Muscle layer of duodenum (tissue), 2 donors: ENCODE results near the gene BANF2.
"Not testable (repeated sequence)": the region's sequence is repeated elsewhere in the genome, so short reads cannot be mapped to it uniquely, and the experiment has no call there.

Experiments
- H3K27ac ChIP-seq: one replicate; pipeline ENCODE4 v1.7.0; 2013; ENCODE audit warnings: mild to moderate bottlenecking, low read length
- H3K27me3 ChIP-seq: one replicate; pipeline ENCODE4 v1.7.0; 2013; ENCODE audit warnings: low read depth, mild to moderate bottlenecking, control low read depth, low read length
- H3K36me3 ChIP-seq, 2 donors: one replicate each; pipeline ENCODE4 v1.7.0; 2013; ENCODE audit warnings: low read length in 2 of 2, control low read depth in 1 of 2, mild to moderate bottlenecking in 1 of 2; ENCODE audit not compliant: insufficient read depth in 2 of 2, control insufficient read depth in 1 of 2
- H3K4me1 ChIP-seq, 2 donors: one replicate each; pipeline ENCODE4 v1.7.0; 2013; ENCODE audit warnings: low read length in 2 of 2, mild to moderate bottlenecking in 2 of 2, control low read depth in 1 of 2, moderate library complexity in 1 of 2; ENCODE audit not compliant: insufficient read depth in 2 of 2, control insufficient read depth in 1 of 2
- H3K4me3 ChIP-seq, 2 donors: one replicate each; pipeline ENCODE4 v1.7.0; 2013; ENCODE audit warnings: low read length in 2 of 2, low read depth in 1 of 2, mild to moderate bottlenecking in 1 of 2
- H3K9me3 ChIP-seq, 2 donors: one replicate each; pipeline ENCODE4 v1.7.0; 2013; ENCODE audit warnings: low read length in 2 of 2, control low read depth in 1 of 2, mild to moderate bottlenecking in 1 of 2; ENCODE audit not compliant: control insufficient read depth in 1 of 2
- donor health status: healthy.

The BANF2 gene

DNA sequence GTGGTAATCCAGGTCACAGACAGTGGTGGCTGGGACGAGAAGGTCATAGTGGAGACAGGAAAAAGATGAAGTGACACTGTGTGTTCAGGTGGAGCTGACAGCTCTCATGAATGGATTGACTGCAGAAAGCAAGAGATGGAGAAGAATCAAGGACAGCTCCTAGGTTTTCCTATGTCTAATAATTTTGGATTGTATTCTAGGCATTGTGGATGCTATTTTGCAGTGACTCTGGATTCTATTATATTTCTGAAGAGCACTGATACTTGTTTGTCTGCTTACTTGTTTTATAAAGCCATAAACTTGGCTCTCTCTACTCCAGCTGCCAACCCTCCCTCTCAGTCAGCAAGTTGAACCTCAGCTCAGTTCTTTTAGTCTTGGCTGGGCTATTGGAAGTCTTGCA is 58.7 kb downstream of the BANF2 start:
- H3K4me1 ChIP-seq = no peaks in the 10 kb centered on the region
- H3K9me3 ChIP-seq = peaks cover 0 to 11% of the 10 kb centered on the region in 2 donors
- no peaks in the 10 kb centered on the region for H3K36me3 ChIP-seq
- no peak overlapping the region for H3K27ac ChIP-seq
- no peaks in the 10 kb centered on the region for H3K27me3 ChIP-seq
- no peak overlapping the region for H3K4me3 ChIP-seq

DNA sequence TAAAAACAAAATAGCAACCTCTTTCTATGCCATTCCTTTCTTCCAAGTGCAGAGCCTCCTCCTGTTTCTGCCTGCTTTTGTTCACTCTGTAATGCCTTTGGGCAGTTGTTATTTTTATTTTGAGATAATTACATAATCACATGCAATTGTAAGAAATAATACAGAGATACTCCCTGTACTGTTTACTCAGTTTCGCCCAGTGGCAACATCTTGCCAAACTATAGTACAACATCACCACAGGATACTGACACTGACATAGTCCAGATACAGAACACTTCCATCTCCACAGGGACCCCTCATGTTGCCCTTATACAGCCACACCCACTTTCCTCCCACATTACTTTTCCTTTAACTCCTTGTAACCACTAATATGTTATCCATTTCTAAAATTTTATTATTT is 59.7 kb downstream of the BANF2 start:
- no peaks in the 10 kb centered on the region for H3K36me3 ChIP-seq
- no peaks in the 10 kb centered on the region for H3K27me3 ChIP-seq
- H3K4me3 ChIP-seq = no peak overlapping the region
- H3K4me1 ChIP-seq = no peaks in the 10 kb centered on the region
- no peak overlapping the region for H3K27ac ChIP-seq
- H3K9me3 ChIP-seq = peaks cover 0 to 11% of the 10 kb centered on the region in 2 donors

DNA sequence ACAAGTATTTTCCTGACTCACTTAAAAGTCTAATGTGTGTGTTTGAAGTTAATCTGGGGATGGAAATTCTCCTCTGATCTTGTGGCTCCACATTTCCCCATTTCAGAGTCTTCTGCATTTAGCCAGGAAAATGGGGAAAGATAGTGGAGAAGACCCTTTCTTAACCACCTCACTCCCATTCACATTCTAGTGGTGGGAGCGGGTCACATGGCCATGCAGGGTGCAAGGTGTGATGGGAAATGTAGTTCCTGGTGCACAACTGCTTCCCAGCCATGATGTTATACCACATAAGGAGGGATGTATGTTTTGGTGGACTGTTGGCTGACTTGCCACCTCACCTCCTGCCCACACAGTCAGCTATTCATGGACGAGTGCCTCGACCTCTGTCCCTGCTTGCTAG is 61.8 kb downstream of the BANF2 start:
- no peaks in the 10 kb centered on the region for H3K36me3 ChIP-seq
- peaks cover 0 to 11% of the 10 kb centered on the region in 2 donors for H3K9me3 ChIP-seq
- no peaks in the 10 kb centered on the region for H3K4me1 ChIP-seq
- H3K27ac ChIP-seq = no peak overlapping the region
- H3K4me3 ChIP-seq = no peak overlapping the region
- H3K27me3 ChIP-seq = no peaks in the 10 kb centered on the region

DNA sequence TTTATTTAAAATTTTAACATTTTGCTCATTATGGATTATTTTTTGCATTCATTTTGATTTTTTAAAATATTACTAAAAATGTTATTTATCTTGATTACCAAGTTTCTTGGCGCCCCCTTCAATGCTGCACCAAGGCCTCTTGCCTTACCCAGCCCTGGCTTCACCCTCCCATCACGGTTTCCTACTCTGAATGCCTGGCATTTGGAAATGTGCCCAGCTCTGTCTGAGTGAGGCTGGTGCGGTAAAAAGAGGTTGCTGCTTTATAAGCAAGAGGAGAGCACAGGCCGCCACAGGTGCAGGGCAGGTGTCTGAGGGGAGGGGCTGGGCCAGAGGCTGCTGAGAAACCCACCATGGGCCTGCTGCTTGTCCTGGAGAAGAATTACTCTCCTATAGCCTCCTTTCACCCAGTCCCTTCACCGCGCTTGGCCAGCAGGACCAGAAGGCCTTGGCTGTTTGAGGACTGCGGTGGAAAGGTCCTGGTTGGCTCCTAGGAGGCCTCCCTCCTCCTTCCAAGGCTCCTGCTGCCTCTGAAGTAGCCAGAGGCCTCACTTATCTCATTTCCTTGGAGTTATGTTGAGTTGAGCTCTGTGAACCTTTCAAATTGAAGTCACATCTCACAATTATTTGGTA is 62.6 kb downstream of the BANF2 start:
- Histone ChIP-seq H3K4me1 (no peaks in the 10 kb centered on the region), H3K27ac (no peak overlapping the region), H3K36me3 (no peaks in the 10 kb centered on the region), H3K4me3 (no peak overlapping the region), H3K9me3 (peaks cover 0 to 8% of the 10 kb centered on the region in 2 donors), H3K27me3 (no peaks in the 10 kb centered on the region)

DNA sequence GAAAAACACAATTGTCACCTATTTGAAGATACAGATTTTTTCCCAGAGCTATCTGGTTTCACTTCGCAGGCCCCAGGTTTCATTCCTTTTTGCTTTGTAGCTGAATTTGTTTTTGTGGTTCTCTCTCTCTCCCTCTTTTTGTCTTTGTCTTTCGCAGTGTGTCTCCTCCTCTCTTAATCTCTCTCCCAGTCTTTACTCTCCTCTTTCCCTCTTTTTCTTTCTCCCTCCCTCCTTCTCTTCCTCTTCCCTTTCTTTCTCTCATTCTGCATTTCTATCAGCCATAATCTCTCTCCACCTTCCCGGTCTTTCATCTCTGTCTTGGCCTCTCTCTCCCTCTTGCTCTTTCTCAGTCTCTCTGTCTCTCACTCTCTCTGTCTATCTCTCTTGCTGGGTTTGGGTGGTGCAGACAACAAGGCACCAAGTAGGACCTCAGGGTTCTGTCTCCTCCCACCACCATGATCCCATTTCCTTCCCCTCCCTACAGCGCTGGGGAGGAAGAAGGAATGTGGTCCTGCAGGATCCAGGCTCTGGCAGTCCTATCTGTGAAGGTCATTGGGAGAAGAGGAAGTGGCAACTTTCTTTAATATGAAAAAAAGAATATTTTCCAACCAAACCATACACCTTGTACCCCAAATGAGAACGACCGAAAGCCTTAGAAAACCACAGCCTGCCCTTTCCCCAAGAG is 63.2 kb downstream of the BANF2 start:
- no peaks in the 10 kb centered on the region for H3K4me1 ChIP-seq
- H3K27me3 ChIP-seq = no peaks in the 10 kb centered on the region
- peaks cover 0 to 8% of the 10 kb centered on the region in 2 donors for H3K9me3 ChIP-seq
- no peaks in the 10 kb centered on the region for H3K36me3 ChIP-seq
- no peak overlapping the region for H3K27ac ChIP-seq
- no peak overlapping the region for H3K4me3 ChIP-seq

DNA sequence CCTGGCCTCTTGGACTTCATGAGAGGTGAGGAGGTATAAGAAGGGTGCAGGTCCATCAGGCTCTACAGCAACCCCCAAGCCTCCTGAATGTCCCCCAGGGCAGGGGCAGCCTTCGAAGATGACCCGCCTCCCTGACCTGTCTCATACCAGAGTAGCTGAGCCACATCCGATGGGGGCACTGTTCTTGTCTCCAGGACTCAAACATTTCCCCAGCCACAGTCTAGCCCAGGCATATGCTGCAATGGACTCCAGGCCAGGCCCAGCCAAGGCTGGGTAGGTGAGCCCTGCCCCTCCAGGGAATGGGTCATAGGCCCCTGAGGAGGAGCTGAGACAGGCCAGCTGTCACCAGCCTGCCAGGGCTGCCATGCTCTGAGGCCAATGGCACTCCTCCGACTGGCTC is 65.3 kb downstream of the BANF2 start:
- no peak overlapping the region for H3K27ac ChIP-seq
- H3K9me3 ChIP-seq = no peaks in the 10 kb centered on the region
- no peaks in the 10 kb centered on the region for H3K36me3 ChIP-seq
- H3K4me3 ChIP-seq = no peak overlapping the region
- no peaks in the 10 kb centered on the region for H3K27me3 ChIP-seq
- H3K4me1 ChIP-seq = no peaks in the 10 kb centered on the region

DNA sequence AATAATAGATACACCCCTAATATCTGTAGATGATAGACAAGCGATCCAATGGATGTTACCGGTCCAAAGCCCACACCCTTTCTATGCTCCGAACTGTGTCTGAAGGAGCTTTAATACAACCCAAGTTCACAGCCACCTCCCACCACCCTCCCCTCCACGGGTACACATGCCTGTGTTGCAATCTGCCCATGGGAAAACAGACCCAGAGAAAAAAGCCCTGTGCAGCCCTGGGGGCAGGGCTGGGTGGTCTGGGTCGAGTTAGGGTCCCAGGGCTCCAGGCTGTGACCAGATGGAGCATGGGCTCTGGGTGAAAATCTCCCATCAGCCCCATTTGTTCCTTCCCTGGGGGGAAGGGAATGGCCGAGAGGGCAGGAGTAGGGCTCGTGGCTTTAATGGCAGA is 65.8 kb downstream of the BANF2 start:
- Histone ChIP-seq H3K36me3 (no peaks in the 10 kb centered on the region), H3K27me3 (no peaks in the 10 kb centered on the region), H3K4me1 (no peaks in the 10 kb centered on the region), H3K4me3 (no peak overlapping the region), H3K9me3 (no peaks in the 10 kb centered on the region), H3K27ac (no peak overlapping the region)

DNA sequence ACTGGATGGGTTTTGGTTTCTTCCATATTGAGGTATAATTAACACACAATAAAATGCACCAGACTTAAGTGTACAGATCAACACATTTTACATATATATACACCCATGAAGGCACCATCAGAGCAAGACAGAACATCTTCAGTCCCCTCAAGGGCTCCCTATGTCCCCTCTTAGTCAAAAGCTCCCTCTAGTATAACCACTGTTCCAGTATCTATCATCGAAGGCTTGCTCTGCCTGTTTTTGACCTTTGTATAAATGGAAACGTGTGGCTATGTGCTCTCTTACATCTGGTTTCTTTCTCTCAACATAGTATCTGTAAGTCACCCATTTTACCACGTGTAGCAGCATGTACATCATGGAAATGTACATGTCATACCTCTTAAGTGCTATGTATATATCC is 66.5 kb downstream of the BANF2 start:
- H3K36me3 ChIP-seq = no peaks in the 10 kb centered on the region
- H3K4me3 ChIP-seq = no peak overlapping the region
- no peaks in the 10 kb centered on the region for H3K9me3 ChIP-seq
- H3K4me1 ChIP-seq = no peaks in the 10 kb centered on the region
- no peaks in the 10 kb centered on the region for H3K27me3 ChIP-seq
- H3K27ac ChIP-seq = no peak overlapping the region

DNA sequence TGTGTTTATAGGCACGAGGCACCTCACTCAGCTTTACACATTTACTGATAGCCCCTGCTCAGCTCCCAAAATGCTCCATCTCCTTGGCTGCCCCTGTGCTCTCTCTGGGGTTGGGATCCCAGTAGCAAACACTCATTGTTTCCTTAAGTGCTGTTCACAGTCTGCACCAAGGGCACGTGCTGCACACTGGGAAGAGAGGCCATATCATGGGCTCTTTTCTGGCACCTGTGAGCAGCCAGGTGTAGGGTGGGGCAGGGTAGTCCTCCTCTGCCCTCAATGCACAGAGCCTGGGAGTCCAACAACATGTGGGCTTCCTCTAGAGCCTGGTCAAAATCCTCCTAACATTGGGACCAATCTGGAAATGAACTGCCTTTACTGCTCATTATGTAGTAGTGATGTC is 67.9 kb downstream of the BANF2 start:
- H3K4me1 ChIP-seq = no peaks in the 10 kb centered on the region
- no peaks in the 10 kb centered on the region for H3K27me3 ChIP-seq
- H3K27ac ChIP-seq = no peak overlapping the region
- no peak overlapping the region for H3K4me3 ChIP-seq
- no peaks in the 10 kb centered on the region for H3K36me3 ChIP-seq
- no peaks in the 10 kb centered on the region for H3K9me3 ChIP-seq

DNA sequence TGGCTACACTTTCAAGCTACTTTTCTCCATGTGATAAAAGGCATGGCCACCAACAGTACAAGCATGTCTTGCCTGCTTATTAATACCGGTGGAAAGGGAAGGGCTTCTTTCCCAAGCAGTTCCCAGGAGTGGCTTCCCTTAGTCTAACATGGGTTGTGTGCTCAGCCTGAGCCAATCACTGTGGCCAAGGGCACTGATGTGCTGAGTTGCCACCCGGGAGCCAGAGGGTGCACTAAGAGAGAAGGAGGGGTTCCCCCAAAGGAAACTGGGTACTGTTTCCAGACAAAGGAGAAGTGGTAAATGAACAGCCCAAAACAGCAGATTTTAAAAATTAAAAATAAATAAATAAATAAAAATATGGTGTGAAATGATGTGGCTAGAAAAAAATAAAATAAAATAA is 68.5 kb downstream of the BANF2 start:
- H3K4me3 ChIP-seq = no peak overlapping the region
- H3K27me3 ChIP-seq = no peaks in the 10 kb centered on the region
- no peaks in the 10 kb centered on the region for H3K4me1 ChIP-seq

DNA sequence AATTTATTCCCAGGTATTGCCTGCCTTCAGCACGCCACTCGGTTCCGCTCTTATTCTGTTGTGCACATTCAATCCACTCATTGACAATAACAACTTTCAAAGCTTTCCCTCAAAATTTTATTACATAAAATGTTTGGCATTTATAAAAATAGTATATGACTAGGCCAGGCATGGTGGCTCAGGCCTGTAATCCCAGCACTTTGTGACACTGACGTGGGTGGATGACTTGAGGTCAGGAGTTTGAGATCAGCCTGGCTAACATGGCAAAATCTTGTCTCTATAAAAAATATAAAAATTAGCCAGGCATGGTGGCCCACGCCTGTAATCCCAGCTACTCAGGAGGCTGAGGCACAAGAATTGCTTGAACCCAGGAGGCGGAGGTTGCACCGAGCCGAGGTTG is 70.0 kb downstream of the BANF2 start:
- H3K36me3 ChIP-seq, H3K4me3 ChIP-seq: not testable (repeated sequence)

More for the DNA sequence above, 68.5 kb downstream of the BANF2 start:
- no peaks in the 10 kb centered on the region for H3K36me3 ChIP-seq
- H3K27ac ChIP-seq = no peak overlapping the region
- H3K9me3 ChIP-seq = no peaks in the 10 kb centered on the region

More for the DNA sequence above, 70.0 kb downstream of the BANF2 start:
- not testable (repeated sequence) for H3K4me1 ChIP-seq, H3K27me3 ChIP-seq, H3K9me3 ChIP-seq, H3K27ac ChIP-seq
